Loucy (cell line): Measurements from ENCODE around the gene SRC.

ENCODE experiments used
- CTCF ChIP-seq: fragments of 200-600 bp; sonication (generic); conservative IDR thresholded peaks from 2 replicates; pipeline ENCODE4 v1.5.1; 2014; ENCODE audit warnings: mild to moderate bottlenecking, antibody characterized with exemption, low read length
- EZH2phosphoT487 ChIP-seq: fragments of 200-600 bp; IDR thresholded peaks from 2 replicates; pipeline ENCODE4 v1.6.1; 2018; ENCODE audit warnings: antibody characterized with exemption, mild to moderate bottlenecking, moderate library complexity, borderline replicate concordance

GRCh38 chr20:37401282-37401929, 55.5 kb downstream of the SRC start:
- TF ChIP-seq CTCF (no peak), EZH2phosphoT487 (no peak)
